Lower lobe of right lung (tissue), 2 donors: Measurements from ENCODE around the gene TSTD1. TPM values are rescaled to one million over a fixed set of nuclear protein-coding genes. Genes with fewer than 3 reads are reported as not detected.
"Not testable (repeated sequence)": the region's sequence is repeated elsewhere in the genome, so short reads cannot be mapped to it uniquely, and the experiment has no call there.

ENCODE experiments used
- ATAC-seq, 2 donors: fragments of 200-7000 bp; cut with Tn5 transposase; one replicate each; pipeline ENCODE4 v1.9.1; 2020 to 2022; ENCODE audit warnings: mild to moderate bottlenecking in 2 of 2, moderate library complexity in 2 of 2
- DNase-seq: peaks from one replicate; pipeline ENCODE4 v3.0.0-alpha.2; 2020
- H3K27ac ChIP-seq: fragments of 200-600 bp; one replicate; pipeline ENCODE4 v1.8.0; 2022
- H3K27me3 ChIP-seq: fragments of 200-600 bp; one replicate; pipeline ENCODE4 v1.8.0; 2022; ENCODE audit warnings: low read depth
- H3K36me3 ChIP-seq: fragments of 200-600 bp; one replicate; pipeline ENCODE4 v1.8.0; 2022; ENCODE audit warnings: mild to moderate bottlenecking
- H3K4me1 ChIP-seq: fragments of 200-600 bp; one replicate; pipeline ENCODE4 v1.8.0; 2022
- H3K4me3 ChIP-seq: fragments of 200-600 bp; one replicate; pipeline ENCODE4 v1.8.0; 2022; ENCODE audit warnings: mild to moderate bottlenecking
- H3K9me3 ChIP-seq: fragments of 200-600 bp; one replicate; pipeline ENCODE4 v1.8.0; 2022
- CTCF ChIP-seq: fragments of 200-600 bp; IDR thresholded peaks from one replicate; pipeline ENCODE4 v1.8.0; 2022; ENCODE audit warnings: antibody characterized with exemption, mild to moderate bottlenecking
- intact Hi-C: fragments of 100-400 bp; cut with DNase I; formaldehyde crosslinking; loops from one replicate; pipeline ENCODE4 v1.11.0; 2022
- total RNA-seq: library from RNA; stranded (reverse); fragmentation: NEBNext Ultra II Directional; extraction: Animal tissue kit (Norgen Biotek cat#: 25700); gene quantifications from one replicate; pipeline ENCODE4 v1.2.1, GENCODE V29; 2021
- donor health status: DM: no; HTN: yes; CAD: no; lungs with severe emphysema.

Gene TSTD1
- total RNA-seq, 1 donor from 2014 or later: 63.2 TPM

GRCh38 chr1:161066694-161067093, 27.9 kb upstream of the TSTD1 start:
- intact Hi-C loops: no loop called here
- no peak for ATAC-seq

GRCh38 chr1:161065681-161066080, 26.9 kb upstream of the TSTD1 start:
- H3K27me3 ChIP-seq, H3K27ac ChIP-seq, intact Hi-C loops, H3K4me3 ChIP-seq, H3K36me3 ChIP-seq, DNase-seq, H3K9me3 ChIP-seq, ATAC-seq: not testable (repeated sequence)
- H3K4me1 ChIP-seq: peaks cover 17% of the 10 kb centered on the region

More at GRCh38 chr1:161066694-161067093, 27.9 kb upstream of the TSTD1 start:
- peaks cover 17% of the 10 kb centered on the region for H3K4me1 ChIP-seq
- H3K36me3 ChIP-seq: no peaks in the 10 kb centered on the region
- H3K4me3 ChIP-seq: no peak overlapping the region
- no peaks in the 10 kb centered on the region for H3K9me3 ChIP-seq
- TF ChIP-seq CTCF: no peak
- H3K27me3 ChIP-seq: no peaks in the 10 kb centered on the region
- no peak overlapping the region for H3K27ac ChIP-seq
- no peak for DNase-seq

- peaks cover 17% of the 10 kb centered on the region for H3K4me1 ChIP-seq
- H3K4me3 ChIP-seq, intact Hi-C loops, DNase-seq, H3K9me3 ChIP-seq, H3K27me3 ChIP-seq, H3K27ac ChIP-seq, ATAC-seq, H3K36me3 ChIP-seq: not testable (repeated sequence)
Measured at GRCh38 chr1:161063936-161064335, 25.2 kb upstream of the TSTD1 start.

GRCh38 chr1:161061419-161061818, 22.7 kb upstream of the TSTD1 start:
- Histone ChIP-seq H3K36me3 (peaks cover 15% of the 10 kb centered on the region), H3K27ac (no peak overlapping the region), H3K9me3 (no peaks in the 10 kb centered on the region), H3K4me3 (no peak overlapping the region), H3K27me3 (no peaks in the 10 kb centered on the region), H3K4me1 (peaks cover 5% of the 10 kb centered on the region)
- DNase-seq (no peak), ATAC-seq (no peak)
- TF ChIP-seq CTCF: no peak
- intact Hi-C loops: no loop called here

GRCh38 chr1:161059293-161059692, 20.5 kb upstream of the TSTD1 start:
- H3K4me3 ChIP-seq: no peak overlapping the region
- no peak for ATAC-seq
- peaks cover 31% of the 10 kb centered on the region for H3K36me3 ChIP-seq
- no peaks in the 10 kb centered on the region for H3K9me3 ChIP-seq
- H3K27ac ChIP-seq: no peak overlapping the region
- no peaks in the 10 kb centered on the region for H3K4me1 ChIP-seq
- intact Hi-C loops: no loop called here
- DNase-seq: no peak
- no peaks in the 10 kb centered on the region for H3K27me3 ChIP-seq
- no peak for TF ChIP-seq CTCF

GRCh38 chr1:161054805-161055204, 16.0 kb upstream of the TSTD1 start:
- TF ChIP-seq CTCF: no peak
- Histone ChIP-seq H3K4me3 (no peak overlapping the region), H3K36me3 (peaks cover 71% of the 10 kb centered on the region), H3K4me1 (no peaks in the 10 kb centered on the region), H3K27ac (no peak overlapping the region), H3K9me3 (no peaks in the 10 kb centered on the region), H3K27me3 (no peaks in the 10 kb centered on the region)
- intact Hi-C loops: no loop called here
- no peak for ATAC-seq
- no peak for DNase-seq

GRCh38 chr1:161054232-161054631, 15.5 kb upstream of the TSTD1 start:
- H3K4me3 ChIP-seq: no peak overlapping the region
- DNase-seq: no peak
- no peak for ATAC-seq
- no peaks in the 10 kb centered on the region for H3K9me3 ChIP-seq
- TF ChIP-seq CTCF: no peak
- H3K27me3 ChIP-seq: no peaks in the 10 kb centered on the region
- intact Hi-C loops: no loop called here
- no peaks in the 10 kb centered on the region for H3K4me1 ChIP-seq
- H3K27ac ChIP-seq: no peak overlapping the region
- H3K36me3 ChIP-seq: peaks cover 77% of the 10 kb centered on the region
